HEK293 (cell line): Measurements from ENCODE around the gene THSD7A.

Source experiments
- CTCF ChIA-PET: fragments of 350-600 bp; formaldehyde crosslinking; extraction: SDS; loops from one replicate; lab custom pipeline; 2021; ENCODE audit warnings: antibody characterized with exemption; lab: Yijun Ruan, JAX
- POLR2A ChIA-PET: fragments of 300-600 bp; formaldehyde crosslinking; extraction: SDS; loops from one replicate; lab custom pipeline; 2020; ENCODE audit warnings: antibody characterized with exemption, inconsistent platforms; lab: Yijun Ruan, JAX
- H3K27ac ChIP-seq: fragments of 200-500 bp; sonication (Bioruptor generic); 2 replicates; pipeline ENCODE4 v1.5.1; 2014; ENCODE audit warnings: low read depth, low read length, control low read depth, inconsistent platforms; ENCODE audit errors: extremely low read depth
- H3K36me3 ChIP-seq, 2 experiments: fragments of 200-500 bp in 1 of 2; sonication (Bioruptor generic) in 1 of 2; 1 replicate in 1 of 2; 2 replicates in 1 of 2; pipeline ENCODE4 v1.5.1; 2014 to 2017; ENCODE audit warnings: inconsistent platforms in 2 of 2, low read length in 2 of 2; ENCODE audit not compliant: control insufficient read depth in 2 of 2, insufficient read depth in 1 of 2
- H3K4me1 ChIP-seq: fragments of 200-500 bp; sonication (Bioruptor generic); 2 replicates; pipeline ENCODE4 v1.5.1; 2014; ENCODE audit warnings: mild to moderate bottlenecking, low read length, inconsistent platforms; ENCODE audit not compliant: control insufficient read depth, insufficient read depth
- H3K4me3 ChIP-seq: 2 replicates; pipeline ENCODE4 v1.5.1; 2011; ENCODE audit warnings: low read depth, mild to moderate bottlenecking, control low read depth, low read length, moderate library complexity
- H3K9me3 ChIP-seq: fragments of 200-500 bp; sonication (Bioruptor generic); 2 replicates; pipeline ENCODE4 v1.5.1; 2014; ENCODE audit warnings: low read depth, low read length, inconsistent platforms; ENCODE audit not compliant: control insufficient read depth, insufficient read depth
- AEBP2 ChIP-seq: fragments of 450-650 bp; formaldehyde crosslinking; IDR thresholded peaks from 2 replicates; pipeline ENCODE4 v1.5.1; 2016; ENCODE audit warnings: missing biosample characterization, missing genetic modification characterization, borderline replicate concordance
- BCL11A ChIP-seq: fragments of 450-650 bp; formaldehyde crosslinking; IDR thresholded peaks from 2 replicates; pipeline ENCODE4 v1.5.1; 2016; ENCODE audit warnings: low read depth, missing biosample characterization, missing genetic modification characterization
- FEZF1 ChIP-seq: fragments of 450-650 bp; formaldehyde crosslinking; IDR thresholded peaks from 2 replicates; pipeline ENCODE4 v1.5.1; 2016; ENCODE audit warnings: missing biosample characterization, missing genetic modification characterization
- GLI4 ChIP-seq: fragments of 450-650 bp; formaldehyde crosslinking; IDR thresholded peaks from 2 replicates; pipeline ENCODE4 v1.5.1; 2016; ENCODE audit warnings: missing biosample characterization, missing genetic modification characterization
- HOXA7 ChIP-seq: sonication (generic); formaldehyde crosslinking; IDR thresholded peaks from 2 replicates; pipeline ENCODE4 v1.8.1; 2022; ENCODE audit warnings: missing genetic modification reagents, borderline replicate concordance
- MEIS1 ChIP-seq: sonication (generic); formaldehyde crosslinking; IDR thresholded peaks from 2 replicates; pipeline ENCODE4 v1.8.1; 2022; ENCODE audit warnings: missing genetic modification reagents, mild to moderate bottlenecking, borderline replicate concordance
- PRDM1 ChIP-seq: fragments of 450-650 bp; formaldehyde crosslinking; IDR thresholded peaks from 2 replicates; pipeline ENCODE4; 2016; ENCODE audit warnings: missing biosample characterization, missing genetic modification characterization
- SCRT2 ChIP-seq: fragments of 450-650 bp; formaldehyde crosslinking; IDR thresholded peaks from 2 replicates; pipeline ENCODE4 v1.5.1; 2016; ENCODE audit warnings: missing biosample characterization, missing genetic modification characterization
- SP3 ChIP-seq: fragments of 450-650 bp; formaldehyde crosslinking; IDR thresholded peaks from 2 replicates; pipeline ENCODE4 v1.5.1; 2016; ENCODE audit warnings: missing biosample characterization, missing genetic modification characterization
- SP7 ChIP-seq: fragments of 450-650 bp; formaldehyde crosslinking; IDR thresholded peaks from 2 replicates; pipeline ENCODE4 v1.5.1; 2016; ENCODE audit warnings: missing biosample characterization, missing genetic modification characterization
- ZFP41 ChIP-seq: fragments of 450-650 bp; formaldehyde crosslinking; IDR thresholded peaks from 2 replicates; pipeline ENCODE4 v1.5.1; 2016; ENCODE audit warnings: missing biosample characterization, missing genetic modification characterization, borderline replicate concordance
- ZNF140 ChIP-seq: fragments of 450-650 bp; formaldehyde crosslinking; IDR thresholded peaks from 2 replicates; pipeline ENCODE4 v1.5.1; 2016; ENCODE audit warnings: missing biosample characterization, missing genetic modification characterization
- ZNF16 ChIP-seq: fragments of 450-650 bp; formaldehyde crosslinking; IDR thresholded peaks from 2 replicates; pipeline ENCODE4 v1.5.1; 2016; ENCODE audit warnings: low read depth, missing biosample characterization, missing genetic modification characterization
- ZNF174 ChIP-seq: fragments of 450-650 bp; formaldehyde crosslinking; IDR thresholded peaks from 2 replicates; pipeline ENCODE4 v1.5.0; 2017; ENCODE audit warnings: missing biosample characterization, mild to moderate bottlenecking, missing genetic modification characterization
- ZNF184 ChIP-seq: fragments of 450-650 bp; IDR thresholded peaks from 2 replicates; pipeline ENCODE4 v1.5.1; 2018; ENCODE audit warnings: missing biosample characterization, mild to moderate bottlenecking, missing genetic modification characterization
- ZNF350 ChIP-seq: fragments of 450-650 bp; formaldehyde crosslinking; IDR thresholded peaks from 2 replicates; pipeline ENCODE4 v1.5.0; 2017; ENCODE audit warnings: missing biosample characterization, mild to moderate bottlenecking, missing genetic modification characterization
- ZNF362 ChIP-seq: fragments of 450-650 bp; formaldehyde crosslinking; IDR thresholded peaks from 2 replicates; pipeline ENCODE4 v1.5.1; 2016; ENCODE audit warnings: missing biosample characterization, missing genetic modification characterization
- ZNF501 ChIP-seq: fragments of 450-650 bp; formaldehyde crosslinking; IDR thresholded peaks from 2 replicates; pipeline ENCODE4 v1.5.1; 2016; ENCODE audit warnings: missing biosample characterization, missing genetic modification characterization
- ZNF514 ChIP-seq: fragments of 450-650 bp; formaldehyde crosslinking; IDR thresholded peaks from 2 replicates; pipeline ENCODE4 v1.5.1; 2016; ENCODE audit warnings: missing biosample characterization, missing genetic modification characterization
- ZNF544 ChIP-seq: fragments of 450-650 bp; formaldehyde crosslinking; IDR thresholded peaks from 2 replicates; pipeline ENCODE4 v1.5.0; 2017; ENCODE audit warnings: missing biosample characterization, missing genetic modification characterization
- ZNF555 ChIP-seq: fragments of 450-650 bp; formaldehyde crosslinking; conservative IDR thresholded peaks from 2 replicates; pipeline ENCODE4 v1.5.1; 2017; ENCODE audit warnings: missing biosample characterization, mild to moderate bottlenecking, missing genetic modification characterization, inconsistent platforms
- ZNF624 ChIP-seq: fragments of 450-650 bp; formaldehyde crosslinking; IDR thresholded peaks from 2 replicates; pipeline ENCODE4 v1.5.1; 2017; ENCODE audit warnings: missing biosample characterization, missing genetic modification characterization
- ZNF654 ChIP-seq: fragments of 450-650 bp; formaldehyde crosslinking; IDR thresholded peaks from 2 replicates; pipeline ENCODE4 v1.5.1; 2016; ENCODE audit warnings: low read depth, missing biosample characterization, missing genetic modification characterization
- ZNF658 ChIP-seq: fragments of 450-650 bp; formaldehyde crosslinking; IDR thresholded peaks from 2 replicates; pipeline ENCODE4; 2016; ENCODE audit warnings: missing biosample characterization, missing genetic modification characterization
- ZNF707 ChIP-seq: fragments of 450-650 bp; formaldehyde crosslinking; IDR thresholded peaks from 2 replicates; pipeline ENCODE4 v1.5.1; 2016; ENCODE audit warnings: missing biosample characterization, missing genetic modification characterization
- ZSCAN18 ChIP-seq: fragments of 450-650 bp; formaldehyde crosslinking; IDR thresholded peaks from 2 replicates; pipeline ENCODE4 v1.5.1; 2016; ENCODE audit warnings: missing biosample characterization, missing genetic modification characterization
- ZSCAN5A ChIP-seq: fragments of 450-650 bp; formaldehyde crosslinking; IDR thresholded peaks from 2 replicates; pipeline ENCODE4 v1.5.1; 2016; ENCODE audit warnings: missing biosample characterization, missing genetic modification characterization

Gene THSD7A

GRCh38 chr7:11474902-11475585 is 357.0 kb downstream of the THSD7A start:
- Histone ChIP-seq H3K27ac (no peak overlapping the region), H3K36me3 (no peaks in the 10 kb centered on the region), H3K9me3 (no peaks in the 10 kb centered on the region), H3K4me3 (no peak overlapping the region), H3K4me1 (no peaks in the 10 kb centered on the region)
- CTCF ChIA-PET = no interaction called here
- POLR2A ChIA-PET = no interaction called here
- TF ChIP-seq AEBP2 (no peak), ZNF654 (tag by site-specific recombination) (peak; percentile 37; the same call in 1 of the 2 replicates)

- H3K36me3 ChIP-seq = no peaks in the 10 kb centered on the region
- no peaks in the 10 kb centered on the region for H3K9me3 ChIP-seq
- ChIA-PET CTCF (no interaction called here), POLR2A (no interaction called here)
- H3K4me3 ChIP-seq = no peak overlapping the region
- no peak overlapping the region for H3K27ac ChIP-seq
- TF ChIP-seq BCL11A (tag by site-specific recombination) (no peak), ZNF544 (tag by site-specific recombination) (no peak), ZNF501 (no peak), ZNF624 (tag by site-specific recombination) (no peak), ZSCAN18 (tag by site-specific recombination) (no peak), MEIS1 (no peak), FEZF1 (tag by site-specific recombination) (no peak), ZNF555 (tag by site-specific recombination) (no peak), ZNF140 (tag by site-specific recombination) (no peak), GLI4 (tag by site-specific recombination) (no peak), ZNF174 (tag by site-specific recombination) (no peak), ZNF707 (tag by site-specific recombination) (no peak), SP3 (tag by site-specific recombination) (no peak), ZNF184 (tag by site-specific recombination) (no peak), PRDM1 (tag by site-specific recombination) (no peak), ZNF350 (no peak), SP7 (tag by site-specific recombination) (no peak), SCRT2 (tag by site-specific recombination) (no peak)
- H3K4me1 ChIP-seq = no peaks in the 10 kb centered on the region; the same call in 1 of the 2 replicates
These were observed 358.1 kb downstream of the THSD7A start for GRCh38 chr7:11473807-11474424.

- CTCF ChIA-PET = interaction anchor here (0.5 kb wide), 1 partner anchor 27 kb away, joined by 4 read pairs; no protein-coding TSS in a partner anchor
These were observed 358.8 kb downstream of the THSD7A start for GRCh38 chr7:11473220-11473619.

More at GRCh38 chr7:11473220-11473619, 358.8 kb downstream of the THSD7A start:
- Histone ChIP-seq H3K36me3 (no peaks in the 10 kb centered on the region), H3K4me3 (no peak overlapping the region), H3K4me1 (no peaks in the 10 kb centered on the region; the same call in 1 of the 2 replicates), H3K27ac (no peak overlapping the region), H3K9me3 (no peaks in the 10 kb centered on the region)
- POLR2A ChIA-PET = no interaction called here
- TF ChIP-seq ZNF514 (tag by site-specific recombination) (no peak), ZNF658 (tag by site-specific recombination) (no peak), ZSCAN5A (no peak), ZNF16 (no peak), ZFP41 (tag by site-specific recombination) (no peak), HOXA7 (CRISPR knock-in tag) (no peak), ZNF362 (tag by site-specific recombination) (no peak)
